Glutamatergic neuron (in vitro differentiated cells): ENCODE measurements around the gene IQCC. TPM values are rescaled to one million over a fixed set of nuclear protein-coding genes. Genes with fewer than 3 reads are reported as not detected.

Source experiments
- DNase-seq: peaks from one replicate; pipeline ENCODE4 v3.0.0; 2022
- H3K27ac Mint-ChIP-seq: one replicate; pipeline ENCODE4 v1.8.0; 2020; ENCODE audit warnings: mild to moderate bottlenecking, mixed read lengths, inconsistent platforms; ENCODE audit not compliant: unreplicated experiment
- H3K27me3 Mint-ChIP-seq: one replicate; pipeline ENCODE4 v1.8.0; 2020; ENCODE audit warnings: mild to moderate bottlenecking, moderate library complexity, mixed read lengths, inconsistent platforms; ENCODE audit not compliant: unreplicated experiment
- H3K36me3 Mint-ChIP-seq: one replicate; pipeline ENCODE4 v1.8.0; 2020; ENCODE audit warnings: mild to moderate bottlenecking, mixed read lengths, inconsistent platforms; ENCODE audit not compliant: unreplicated experiment
- H3K4me1 Mint-ChIP-seq: one replicate; pipeline ENCODE4 v1.8.0; 2020; ENCODE audit warnings: mild to moderate bottlenecking, low read depth, mixed read lengths, inconsistent platforms; ENCODE audit not compliant: unreplicated experiment
- H3K4me3 Mint-ChIP-seq: one replicate; pipeline ENCODE4 v1.8.0; 2020; ENCODE audit warnings: mild to moderate bottlenecking, mixed read lengths, inconsistent platforms; ENCODE audit not compliant: unreplicated experiment
- H3K9me3 Mint-ChIP-seq: one replicate; pipeline ENCODE4 v1.8.0; 2020; ENCODE audit warnings: mild to moderate bottlenecking, moderate library complexity, mixed read lengths, inconsistent platforms; ENCODE audit not compliant: unreplicated experiment
- CTCF ChIP-seq: fragments of 200-600 bp; sonication (generic); IDR thresholded peaks from one replicate; pipeline ENCODE4 v1.5.0; 2021; ENCODE audit not compliant: partially characterized antibody, unreplicated experiment
- total RNA-seq: library from RNA; stranded (reverse); fragmentation: NEBNext Ultra II Directional; extraction: Animal tissue kit (Norgen Biotek cat#: 25700); gene quantifications from one replicate; pipeline ENCODE4 v1.2.1, GENCODE V29; 2021; ENCODE audit not compliant: unreplicated experiment

IQCC gene
- total RNA-seq, 1 donor from 2014 or later = 2.7 TPM

DNA sequence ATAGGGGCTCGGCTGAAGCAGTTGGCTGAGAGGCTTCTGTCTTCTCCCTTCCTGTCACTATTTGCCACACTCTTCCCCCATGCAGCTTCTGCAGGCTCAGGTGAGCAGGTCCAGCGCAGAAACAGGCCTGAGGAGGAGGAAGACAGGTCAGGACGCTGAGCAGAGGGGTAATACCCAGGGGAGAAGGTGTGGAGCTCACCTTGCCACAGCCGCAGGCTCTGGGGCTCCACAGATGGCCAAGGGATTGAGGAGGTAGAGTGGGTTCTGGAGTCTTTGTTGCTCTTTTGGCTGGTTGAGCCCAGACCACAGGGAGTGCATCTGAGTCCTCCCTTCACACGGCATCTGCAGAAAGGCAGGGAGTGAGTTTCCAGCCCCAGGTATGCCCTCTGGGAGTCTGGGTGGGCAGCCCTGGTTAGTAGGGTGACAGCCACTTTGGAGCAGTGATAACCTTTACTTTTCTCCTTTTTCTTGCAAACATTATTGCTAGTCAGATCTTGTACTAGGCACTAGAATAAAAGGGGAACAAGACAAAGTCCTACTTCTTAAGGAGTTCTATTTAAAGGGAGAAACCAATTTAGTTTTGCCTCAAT lies 26.5 kb downstream of the IQCC start:
- peak overlapping the region; percentile 17 for H3K27ac Mint-ChIP-seq
- H3K27me3 Mint-ChIP-seq = no peaks in the 10 kb centered on the region
- no peak overlapping the region for H3K4me3 Mint-ChIP-seq
- H3K9me3 Mint-ChIP-seq = peaks cover 2% of the 10 kb centered on the region
- DNase-seq = no peak
- H3K4me1 Mint-ChIP-seq = peaks cover 9% of the 10 kb centered on the region
- TF ChIP-seq CTCF = no peak
- no peaks in the 10 kb centered on the region for H3K36me3 Mint-ChIP-seq

GRCh38 chr1:32232558-32233304 lies 27.3 kb downstream of the IQCC start:
- peaks cover 9% of the 10 kb centered on the region for H3K4me1 Mint-ChIP-seq
- no peaks in the 10 kb centered on the region for H3K27me3 Mint-ChIP-seq
- H3K36me3 Mint-ChIP-seq = no peaks in the 10 kb centered on the region
- H3K4me3 Mint-ChIP-seq = no peak overlapping the region
- H3K9me3 Mint-ChIP-seq = peaks cover 2% of the 10 kb centered on the region
- DNase-seq = no peak
- no peak for TF ChIP-seq CTCF
- H3K27ac Mint-ChIP-seq = peak overlapping the region; percentile 30

DNA sequence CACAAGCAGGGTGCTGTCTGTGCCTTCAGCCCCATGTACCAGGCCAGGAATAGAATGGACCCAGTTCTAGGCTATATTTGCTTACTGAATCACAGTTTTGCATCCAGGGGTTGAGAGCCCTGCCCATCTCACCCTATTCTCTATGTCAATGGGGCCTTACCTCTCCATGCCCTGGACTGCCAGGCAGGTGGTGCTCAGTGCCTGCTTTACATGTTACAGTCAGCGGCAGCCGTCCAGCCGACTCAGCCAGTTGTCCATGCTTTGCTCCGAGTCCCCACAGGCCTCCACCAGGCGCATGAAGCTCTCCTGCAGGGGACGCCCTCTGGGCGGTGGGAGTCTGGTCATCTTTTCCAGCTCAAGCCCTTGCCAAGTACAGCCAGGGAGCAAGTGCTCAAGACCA lies 29.3 kb downstream of the IQCC start:
- H3K4me1 Mint-ChIP-seq = peaks cover 15% of the 10 kb centered on the region
- TF ChIP-seq CTCF = no peak

DNA sequence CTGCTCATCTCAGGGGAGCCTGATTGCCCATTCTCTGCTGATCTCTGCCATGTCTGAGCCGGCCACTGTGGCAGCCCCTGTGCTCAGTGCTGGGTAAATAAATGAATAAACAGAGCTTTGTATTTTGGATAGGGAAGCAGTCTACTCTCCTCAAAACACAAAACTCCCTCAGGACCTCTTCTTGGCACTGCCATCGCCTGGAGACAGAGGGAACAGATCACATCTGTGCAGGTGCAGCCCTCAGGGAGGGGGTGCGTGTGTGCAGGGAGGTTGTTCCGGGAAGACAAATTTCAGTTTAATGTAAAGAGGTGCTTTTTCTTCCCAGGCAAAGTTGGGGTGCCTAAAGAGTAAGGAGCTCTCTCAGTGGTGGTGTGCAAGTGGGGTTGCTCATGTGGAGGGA lies 33.9 kb downstream of the IQCC start:
- Mint-ChIP-seq H3K4me1 (peaks cover 12% of the 10 kb centered on the region), H3K4me3 (peak overlapping the region; percentile 90), H3K36me3 (no peaks in the 10 kb centered on the region), H3K9me3 (peaks cover 7% of the 10 kb centered on the region), H3K27me3 (peaks cover 5% of the 10 kb centered on the region), H3K27ac (no peak overlapping the region)
- no peak for DNase-seq
- no peak for TF ChIP-seq CTCF

More for the DNA sequence above, 29.3 kb downstream of the IQCC start:
- Mint-ChIP-seq H3K27me3 (no peaks in the 10 kb centered on the region), H3K36me3 (no peaks in the 10 kb centered on the region), H3K4me3 (no peak overlapping the region), H3K9me3 (peaks cover 2% of the 10 kb centered on the region), H3K27ac (no peak overlapping the region)
- no peak for DNase-seq

- H3K27ac Mint-ChIP-seq = no peak overlapping the region
- no peaks in the 10 kb centered on the region for H3K36me3 Mint-ChIP-seq
- peaks cover 5% of the 10 kb centered on the region for H3K27me3 Mint-ChIP-seq
- TF ChIP-seq CTCF = no peak
- DNase-seq = peak; percentile 53
- peaks cover 7% of the 10 kb centered on the region for H3K9me3 Mint-ChIP-seq
- peaks cover 12% of the 10 kb centered on the region for H3K4me1 Mint-ChIP-seq
- peak overlapping the region; percentile 90 for H3K4me3 Mint-ChIP-seq
Observed at GRCh38 chr1:32239790-32240139, 34.3 kb downstream of the IQCC start.
